ENCODE measurements around the gene C11orf52.

C11orf52 gene

GRCh38 chr11:111939836-111940604 lies 21.3 kb downstream of the C11orf52 start:
- DNase-seq: no peak

- peak; percentile 75 for DNase-seq
Observed at GRCh38 chr11:111941963-111942362, 23.2 kb downstream of the C11orf52 start.

GRCh38 chr11:111942829-111943228 lies 24.1 kb downstream of the C11orf52 start:
- no peak for DNase-seq

- DNase-seq: no peak
Observed at GRCh38 chr11:111944139-111944538, 25.4 kb downstream of the C11orf52 start.

- no peak for DNase-seq
Observed at GRCh38 chr11:111944651-111945051, 25.9 kb downstream of the C11orf52 start.

- DNase-seq: no peak
Observed at GRCh38 chr11:111945198-111945597, 26.5 kb downstream of the C11orf52 start.

GRCh38 chr11:111946499-111946898 lies 27.8 kb downstream of the C11orf52 start:
- no peak for DNase-seq

GRCh38 chr11:111947143-111947542 lies 28.4 kb downstream of the C11orf52 start:
- DNase-seq: no peak

- DNase-seq: no peak
Observed at GRCh38 chr11:111949519-111950426, 31.1 kb downstream of the C11orf52 start.

GRCh38 chr11:111951565-111951964 lies 32.9 kb downstream of the C11orf52 start:
- no peak for DNase-seq

GRCh38 chr11:111954154-111954553 lies 35.4 kb downstream of the C11orf52 start:
- no peak for DNase-seq

GRCh38 chr11:111957663-111958444 lies 39.1 kb downstream of the C11orf52 start:
- no peak for DNase-seq

GRCh38 chr11:111960916-111961315 lies 42.2 kb downstream of the C11orf52 start:
- no peak for DNase-seq

GRCh38 chr11:111961389-111962300 lies 42.9 kb downstream of the C11orf52 start:
- no peak for DNase-seq

GRCh38 chr11:111963931-111964340 lies 45.2 kb downstream of the C11orf52 start:
- DNase-seq: peak; percentile 22

- peak; percentile 44 for DNase-seq
Observed at GRCh38 chr11:111966678-111967077, 48.0 kb downstream of the C11orf52 start.

GRCh38 chr11:111967649-111968048 lies 48.9 kb downstream of the C11orf52 start:
- DNase-seq: no peak

- no peak for DNase-seq
Observed at GRCh38 chr11:111969344-111969743, 50.6 kb downstream of the C11orf52 start.

GRCh38 chr11:111974446-111974845 lies 55.7 kb downstream of the C11orf52 start:
- DNase-seq: no peak

- DNase-seq: peak; percentile 21
Observed at GRCh38 chr11:111975076-111975806, 56.5 kb downstream of the C11orf52 start.

- DNase-seq: no peak
Observed at GRCh38 chr11:111976119-111976766, 57.5 kb downstream of the C11orf52 start.

Measured in hematopoietic multipotent progenitor cell treated with erythropoietin and hydrocortisone succinate and interleukin-3 and kit ligand, for 6 days (in vitro differentiated cells).